OCI-LY3 (cell line): ENCODE results near the gene MRPL10.

Source experiments
- H2AFZ ChIP-seq: fragments of 200-600, 300-600 bp; shearing (Covaris generic); 2 replicates; pipeline ENCODE4 v1.6.0; 2014; ENCODE audit warnings: antibody characterized with exemption, low read depth, low read length
- H3K27ac ChIP-seq: fragments of 200-600, 300-600 bp; sonication (generic); 2 replicates; pipeline ENCODE4 v1.5.1; 2014; ENCODE audit warnings: mild to moderate bottlenecking, low read length, moderate library complexity, mixed read lengths
- H3K27me3 ChIP-seq: fragments of 200-600, 300-600 bp; sonication (generic); 2 replicates; pipeline ENCODE4 v1.6.1; 2014; ENCODE audit warnings: low read depth, low read length, mixed read lengths
- H3K36me3 ChIP-seq: fragments of 200-600, 300-600 bp; sonication (generic); replicated peaks from 2 replicates; pipeline ENCODE3; 2014; ENCODE audit warnings: low read depth, low read length, mixed read lengths
- H3K4me1 ChIP-seq: fragments of 300-600, 200-600 bp; sonication (generic); 2 replicates; pipeline ENCODE4 v1.6.1; 2014; ENCODE audit warnings: low read length, mixed read lengths
- H3K4me2 ChIP-seq: fragments of 200-600, 300-600 bp; sonication (generic); 2 replicates; pipeline ENCODE4 v1.6.1; 2014; ENCODE audit warnings: low read length, mixed read lengths
- H3K4me3 ChIP-seq: fragments of 300-600, 200-600 bp; sonication (generic); 2 replicates; pipeline ENCODE4 v1.5.1; 2014; ENCODE audit warnings: antibody characterized with exemption, mild to moderate bottlenecking, low read length, moderate library complexity
- H3K79me2 ChIP-seq: fragments of 300-600, 200-600 bp; shearing (Covaris generic); 2 replicates; pipeline ENCODE4 v1.6.1; 2014; ENCODE audit warnings: mild to moderate bottlenecking, low read length, mixed read lengths
- H3K9ac ChIP-seq: fragments of 300-600, 200-600 bp; shearing (Covaris generic); 2 replicates; pipeline ENCODE4 v1.6.0; 2014; ENCODE audit warnings: mild to moderate bottlenecking, low read length, moderate library complexity
- H3K9me3 ChIP-seq: fragments of 200-600, 300-600 bp; shearing (Covaris generic); 2 replicates; pipeline ENCODE4 v1.6.1; 2014; ENCODE audit warnings: low read length, mixed read lengths; ENCODE audit not compliant: insufficient read depth
- H4K20me1 ChIP-seq: fragments of 200-600, 300-600 bp; sonication (generic); 2 replicates; pipeline ENCODE4 v1.6.1; 2016; ENCODE audit warnings: low read length, mixed read lengths; ENCODE audit not compliant: insufficient read depth
- CTCF ChIP-seq: fragments of 200-600, 300-600 bp; sonication (generic); IDR thresholded peaks from 2 replicates; pipeline ENCODE4 v1.5.1; 2014; ENCODE audit warnings: antibody characterized with exemption, low read length, low read depth
- EZH2phosphoT487 ChIP-seq: fragments of 200-600 bp; shearing (Covaris generic); IDR thresholded peaks from 2 replicates; pipeline ENCODE4 v1.6.1; 2018; ENCODE audit warnings: antibody characterized with exemption, mixed run types, low read depth

Gene MRPL10

DNA sequence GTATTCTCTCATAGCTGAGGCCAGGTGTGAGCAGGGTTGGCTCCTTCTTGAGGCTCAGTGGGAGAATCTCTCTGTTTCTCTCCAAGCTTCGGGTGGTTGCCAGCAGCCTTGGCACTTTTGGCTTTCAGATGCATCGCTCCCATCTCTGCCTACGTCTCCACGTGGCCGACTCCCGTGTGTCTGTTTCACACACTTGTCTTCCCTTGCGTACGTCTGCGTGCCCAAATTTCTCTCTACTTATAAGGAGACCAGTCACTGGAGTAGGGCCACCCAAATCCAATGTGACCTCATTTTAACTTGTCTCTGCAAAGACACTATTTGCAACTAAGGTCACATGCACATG lies 24.5 kb downstream of the MRPL10 start:
- Histone ChIP-seq H3K9ac (no peak overlapping the region), H2AFZ (no peak overlapping the region), H3K27ac (no peak overlapping the region), H3K9me3 (no peaks in the 10 kb centered on the region), H3K4me3 (no peak overlapping the region), H4K20me1 (no peaks in the 10 kb centered on the region), H3K27me3 (no peaks in the 10 kb centered on the region), H3K79me2 (no peaks in the 10 kb centered on the region), H3K4me1 (no peaks in the 10 kb centered on the region), H3K36me3 (no peaks in the 10 kb centered on the region), H3K4me2 (no peak overlapping the region)
- TF ChIP-seq CTCF, result no peak
- no peak for TF ChIP-seq EZH2phosphoT487

DNA sequence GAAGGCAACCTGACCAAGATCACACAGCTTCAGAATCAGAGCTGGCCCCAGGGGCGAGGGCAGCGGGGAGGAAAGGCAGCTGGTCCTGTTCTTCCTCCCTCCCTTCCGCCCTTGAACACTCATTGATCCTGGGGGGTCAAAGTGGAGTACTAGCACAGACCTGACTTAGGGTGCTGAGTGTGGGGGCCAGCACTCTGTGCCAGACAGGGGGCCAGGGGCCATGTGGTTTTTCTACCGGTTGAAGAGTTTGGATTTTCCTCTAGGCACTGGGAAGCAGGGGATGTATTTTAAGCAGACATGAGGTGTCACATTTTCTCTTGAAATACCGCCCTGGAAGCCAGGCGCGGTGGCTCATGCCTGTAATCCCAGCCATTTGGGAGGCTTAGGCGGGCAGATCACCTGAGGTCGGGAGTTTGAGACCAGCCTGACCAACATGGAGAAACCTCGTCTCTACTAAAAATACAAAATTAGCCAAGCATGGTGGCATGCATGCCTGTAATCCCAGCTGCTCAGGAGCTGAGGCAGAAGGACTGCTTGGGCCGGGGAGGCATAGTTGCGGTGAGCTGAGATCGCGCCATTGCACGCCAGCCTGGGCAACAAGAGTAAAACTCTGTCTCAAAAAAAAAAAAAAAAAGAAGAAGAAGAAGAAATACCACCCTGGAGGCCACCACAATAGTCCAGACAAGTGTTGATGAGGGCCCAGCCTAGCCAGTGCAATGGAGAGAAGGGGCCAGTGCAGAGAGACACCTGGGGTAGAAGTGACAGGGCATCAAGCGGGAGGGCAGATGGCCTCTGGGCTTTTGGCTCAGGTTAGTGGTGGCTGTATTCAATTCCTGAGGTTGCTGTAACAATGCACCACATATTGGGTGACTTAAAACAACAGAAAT lies 25.1 kb downstream of the MRPL10 start:
- H3K9ac ChIP-seq, result no peak overlapping the region

GRCh38 chr17:47804461-47804860 lies 26.9 kb downstream of the MRPL10 start:
- Histone ChIP-seq H3K4me2 (no peak overlapping the region), H3K27ac (no peak overlapping the region), H3K79me2 (no peaks in the 10 kb centered on the region), H3K9ac (no peak overlapping the region), H3K27me3 (no peaks in the 10 kb centered on the region), H3K4me1 (no peaks in the 10 kb centered on the region), H3K4me3 (no peak overlapping the region), H2AFZ (no peak overlapping the region), H3K9me3 (no peaks in the 10 kb centered on the region), H3K36me3 (no peaks in the 10 kb centered on the region), H4K20me1 (no peaks in the 10 kb centered on the region)
- no peak for TF ChIP-seq EZH2phosphoT487
- TF ChIP-seq CTCF, result no peak

More for the DNA sequence above, 25.1 kb downstream of the MRPL10 start:
- no peaks in the 10 kb centered on the region for H4K20me1 ChIP-seq
- H3K36me3 ChIP-seq, result no peaks in the 10 kb centered on the region
- no peak overlapping the region for H3K27ac ChIP-seq
- no peak overlapping the region for H2AFZ ChIP-seq
- H3K79me2 ChIP-seq, result no peaks in the 10 kb centered on the region
- no peaks in the 10 kb centered on the region for H3K27me3 ChIP-seq
- no peaks in the 10 kb centered on the region for H3K9me3 ChIP-seq
- no peaks in the 10 kb centered on the region for H3K4me1 ChIP-seq
- H3K4me2 ChIP-seq, result no peak overlapping the region
- TF ChIP-seq CTCF (no peak), EZH2phosphoT487 (no peak)
- no peak overlapping the region for H3K4me3 ChIP-seq

- H3K27ac ChIP-seq, result no peak overlapping the region
These were observed 27.6 kb downstream of the MRPL10 start for GRCh38 chr17:47803751-47804150.

More at GRCh38 chr17:47803751-47804150, 27.6 kb downstream of the MRPL10 start:
- no peaks in the 10 kb centered on the region for H3K36me3 ChIP-seq
- no peak overlapping the region for H3K4me3 ChIP-seq
- no peaks in the 10 kb centered on the region for H4K20me1 ChIP-seq
- H3K4me1 ChIP-seq, result no peaks in the 10 kb centered on the region
- H3K79me2 ChIP-seq, result no peaks in the 10 kb centered on the region
- TF ChIP-seq EZH2phosphoT487 (no peak), CTCF (no peak)
- no peak overlapping the region for H2AFZ ChIP-seq
- H3K9me3 ChIP-seq, result no peaks in the 10 kb centered on the region
- no peak overlapping the region for H3K9ac ChIP-seq
- no peak overlapping the region for H3K4me2 ChIP-seq
- H3K27me3 ChIP-seq, result no peaks in the 10 kb centered on the region
